HepG2 (cell line): ENCODE results near the gene TPRG1L. TPM values are rescaled to one million over a fixed set of nuclear protein-coding genes. Genes with fewer than 3 reads are reported as not detected.

Source experiments
- BORCS8-MEF2B ChIP-seq: sonication (generic); formaldehyde crosslinking; IDR thresholded peaks from 2 replicates; pipeline ENCODE4 v1.8.0; 2022; ENCODE audit warnings: mild to moderate bottlenecking, missing genetic modification reagents
- GLI4 ChIP-seq: sonication (generic); formaldehyde crosslinking; IDR thresholded peaks from 2 replicates; pipeline ENCODE4 v1.5.1; 2020; ENCODE audit warnings: missing genetic modification reagents, mild to moderate bottlenecking, moderate library complexity, borderline replicate concordance
- ZBTB42 ChIP-seq: sonication (generic); formaldehyde crosslinking; IDR thresholded peaks from 2 replicates; pipeline ENCODE4 v1.5.0; 2020; ENCODE audit warnings: mild to moderate bottlenecking, missing genetic modification reagents
- ZSCAN9 ChIP-seq: IDR thresholded peaks from 2 replicates; pipeline ENCODE4 v1.6.1; 2016; ENCODE audit warnings: borderline replicate concordance
- polyA plus RNA-seq, 8 experiments: library from polyadenylated mRNA; depleted of rRNA in 3 of 8; stranded (reverse) in 7 of 8; unstranded in 1 of 8; fragments of >200 nt; fragmentation: Illumina TruSeq in 4 of 8; extraction: Trizol in 4 of 8; gene quantifications; 2 replicates each; pipeline versions ENCODE4 v1.2.1 to v1.2.3, GENCODE V29; 2011 to 2016; ENCODE audit warnings: low read depth in 4 of 8, missing spikeins in 1 of 8, mixed read lengths in 1 of 8; ENCODE audit not compliant: insufficient read depth in 1 of 8
- total RNA-seq, 5 experiments: library from RNA; depleted of rRNA; stranded (reverse); fragments of >200 nt; fragmentation: Illumina TruSeq; extraction: Trizol; gene quantifications; 2 replicates each; pipeline ENCODE4 v1.2.3, GENCODE V29; 2016; ENCODE audit warnings: low read depth in 1 of 5
- TF ChIP-seq, protein P1 (sequence below): sonication (generic); formaldehyde crosslinking; IDR thresholded peaks from 2 replicates; pipeline ENCODE4 v1.5.0; 2020; ENCODE audit warnings: mild to moderate bottlenecking, missing genetic modification reagents, moderate library complexity
- TF ChIP-seq, protein P2 (sequence below): sonication (generic); formaldehyde crosslinking; IDR thresholded peaks from 2 replicates; pipeline ENCODE4 v1.5.1; 2020; ENCODE audit warnings: missing genetic modification reagents, mild to moderate bottlenecking, borderline replicate concordance
- TF ChIP-seq, protein P3 (sequence below): sonication (generic); formaldehyde crosslinking; IDR thresholded peaks from 2 replicates; pipeline ENCODE4 v1.5.0; 2020; ENCODE audit warnings: missing genetic modification reagents
- TF ChIP-seq, protein P4 (sequence below): IDR thresholded peaks from 2 replicates; pipeline ENCODE4 v1.6.1; 2016; ENCODE audit warnings: missing genetic modification reagents, missing compliant biosample characterization

The TPRG1L gene
- total and polyA plus RNA-seq, 2 of the 13 experiments (the other 11 are each of a cell fraction or from before 2014, with no cell fraction given) = 21.3 to 37.4 TPM

DNA sequence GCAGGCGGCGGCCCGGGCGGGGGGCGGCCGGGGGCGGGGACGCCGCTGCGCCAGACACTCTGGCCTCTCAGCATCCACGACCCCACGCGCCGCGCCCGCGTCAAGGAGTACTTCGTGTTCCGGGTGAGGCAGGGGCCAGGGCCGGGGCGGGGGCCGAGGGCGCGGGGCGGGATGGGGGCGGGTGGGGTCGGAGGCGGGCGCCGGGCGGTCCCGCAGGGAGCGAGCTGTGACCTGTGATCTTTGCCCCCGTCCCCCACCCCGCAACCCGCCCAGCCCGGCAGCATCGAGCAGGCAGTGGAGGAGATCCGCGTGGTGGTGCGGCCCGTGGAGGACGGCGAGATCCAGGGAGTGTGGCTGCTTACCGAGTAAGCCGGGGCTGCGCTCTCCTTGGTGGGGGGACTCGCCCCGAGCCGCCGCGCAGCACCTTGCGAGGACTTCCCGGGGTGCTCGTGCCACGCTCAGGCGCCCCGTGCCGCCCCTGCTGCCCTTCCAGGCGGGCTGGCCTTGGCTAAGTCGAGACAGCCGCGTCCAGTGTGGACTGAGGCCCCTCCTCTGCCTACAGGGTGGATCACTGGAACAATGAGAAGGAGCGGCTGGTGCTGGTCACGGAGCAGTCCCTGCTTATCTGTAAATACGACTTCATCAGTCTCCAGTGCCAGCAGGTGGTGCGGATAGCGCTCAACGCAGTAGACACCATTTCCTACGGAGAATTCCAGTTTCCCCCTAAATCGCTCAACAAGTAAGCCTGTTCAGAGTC is 514 bp downstream of the TPRG1L start (continued):
- TF ChIP-seq, protein P1, sequence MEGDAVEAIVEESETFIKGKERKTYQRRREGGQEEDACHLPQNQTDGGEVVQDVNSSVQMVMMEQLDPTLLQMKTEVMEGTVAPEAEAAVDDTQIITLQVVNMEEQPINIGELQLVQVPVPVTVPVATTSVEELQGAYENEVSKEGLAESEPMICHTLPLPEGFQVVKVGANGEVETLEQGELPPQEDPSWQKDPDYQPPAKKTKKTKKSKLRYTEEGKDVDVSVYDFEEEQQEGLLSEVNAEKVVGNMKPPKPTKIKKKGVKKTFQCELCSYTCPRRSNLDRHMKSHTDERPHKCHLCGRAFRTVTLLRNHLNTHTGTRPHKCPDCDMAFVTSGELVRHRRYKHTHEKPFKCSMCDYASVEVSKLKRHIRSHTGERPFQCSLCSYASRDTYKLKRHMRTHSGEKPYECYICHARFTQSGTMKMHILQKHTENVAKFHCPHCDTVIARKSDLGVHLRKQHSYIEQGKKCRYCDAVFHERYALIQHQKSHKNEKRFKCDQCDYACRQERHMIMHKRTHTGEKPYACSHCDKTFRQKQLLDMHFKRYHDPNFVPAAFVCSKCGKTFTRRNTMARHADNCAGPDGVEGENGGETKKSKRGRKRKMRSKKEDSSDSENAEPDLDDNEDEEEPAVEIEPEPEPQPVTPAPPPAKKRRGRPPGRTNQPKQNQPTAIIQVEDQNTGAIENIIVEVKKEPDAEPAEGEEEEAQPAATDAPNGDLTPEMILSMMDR (CRISPR knock-in tag) = peak; percentile 42; the same call in 1 of the 2 replicates
- TF ChIP-seq ZSCAN9 (CRISPR knock-in tag) = no peak
- TF ChIP-seq, protein P2, sequence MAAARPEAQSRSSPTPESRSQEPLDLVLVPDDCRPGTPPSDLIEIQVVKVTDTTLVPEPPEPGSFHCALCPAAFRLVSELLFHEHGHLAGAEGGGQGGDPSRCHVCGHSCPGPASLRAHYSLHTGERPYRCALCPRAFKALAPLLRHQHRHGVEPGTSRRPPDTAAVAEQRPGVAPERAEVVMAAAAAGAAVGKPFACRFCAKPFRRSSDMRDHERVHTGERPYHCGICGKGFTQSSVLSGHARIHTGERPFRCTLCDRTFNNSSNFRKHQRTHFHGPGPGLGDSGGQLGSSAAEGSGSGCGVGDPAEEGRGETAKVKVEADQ = peak; percentile 37; the same call in 1 of the 2 replicates
- TF ChIP-seq, protein P3, sequence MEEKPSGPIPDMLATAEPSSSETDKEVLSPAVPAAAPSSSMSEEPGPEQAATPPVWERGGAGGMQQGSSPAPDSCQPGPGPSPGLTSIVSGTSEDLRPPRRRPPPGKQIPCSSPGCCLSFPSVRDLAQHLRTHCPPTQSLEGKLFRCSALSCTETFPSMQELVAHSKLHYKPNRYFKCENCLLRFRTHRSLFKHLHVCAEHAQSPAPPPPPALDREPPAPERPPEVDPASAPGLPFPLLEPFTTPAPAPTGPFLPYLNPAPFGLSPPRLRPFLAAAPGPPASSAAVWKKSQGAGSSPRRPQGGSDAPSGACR (CRISPR knock-in tag) = 0 out of 2 replicates have a peak, but pooled peaks have one; percentile 41
- TF ChIP-seq ZBTB42 (CRISPR knock-in tag) = 0 out of 2 replicates have a peak, but pooled peaks have one; percentile 53
- TF ChIP-seq BORCS8-MEF2B (CRISPR knock-in tag) = peak; percentile 31; the same call in 1 of the 2 replicates
- 0 out of 2 replicates have a peak, but pooled peaks have one; percentile 29 for TF ChIP-seq GLI4 (CRISPR knock-in tag)
- TF ChIP-seq, protein P4, sequence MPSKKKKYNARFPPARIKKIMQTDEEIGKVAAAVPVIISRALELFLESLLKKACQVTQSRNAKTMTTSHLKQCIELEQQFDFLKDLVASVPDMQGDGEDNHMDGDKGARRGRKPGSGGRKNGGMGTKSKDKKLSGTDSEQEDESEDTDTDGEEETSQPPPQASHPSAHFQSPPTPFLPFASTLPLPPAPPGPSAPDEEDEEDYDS (CRISPR knock-in tag) = no peak
